ENCODE measurements around the gene ENOPH1.
"Not testable (repeated sequence)": the region's sequence is repeated elsewhere in the genome, so short reads cannot be mapped to it uniquely, and the experiment has no call there.

ENOPH1 gene

GRCh38 chr4:82428969-82429727 is 1.2 kb upstream of the ENOPH1 start:
- DNase-seq, result peak; percentile 92

- DNase-seq, result no peak
Measured at GRCh38 chr4:82429728-82430192, 630 bp upstream of the ENOPH1 start.

GRCh38 chr4:82430964-82431745 is 765 bp downstream of the ENOPH1 start:
- peak; percentile 30 for DNase-seq

- no peak for DNase-seq
Measured at GRCh38 chr4:82431831-82432230, 1.4 kb downstream of the ENOPH1 start.

- no peak for DNase-seq
Measured at GRCh38 chr4:82432596-82432995, 2.2 kb downstream of the ENOPH1 start.

- DNase-seq, result no peak
Measured at GRCh38 chr4:82433791-82434190, 3.4 kb downstream of the ENOPH1 start.

- no peak for DNase-seq
Measured at GRCh38 chr4:82434949-82435348, 4.6 kb downstream of the ENOPH1 start.

- no peak for DNase-seq
Measured at GRCh38 chr4:82436130-82436529, 5.7 kb downstream of the ENOPH1 start.

- DNase-seq, result no peak
Measured at GRCh38 chr4:82436780-82437179, 6.4 kb downstream of the ENOPH1 start.

GRCh38 chr4:82437285-82438005 is 7.1 kb downstream of the ENOPH1 start:
- no peak for DNase-seq

GRCh38 chr4:82439088-82439487 is 8.7 kb downstream of the ENOPH1 start:
- DNase-seq, result no peak

- no peak for DNase-seq
Measured at GRCh38 chr4:82447886-82448285, 17.5 kb downstream of the ENOPH1 start.

GRCh38 chr4:82450966-82451755 is 20.8 kb downstream of the ENOPH1 start:
- DNase-seq, result no peak

- DNase-seq, result no peak
Measured at GRCh38 chr4:82452026-82452425, 21.6 kb downstream of the ENOPH1 start.

- no peak for DNase-seq
Measured at GRCh38 chr4:82457266-82457665, 26.9 kb downstream of the ENOPH1 start.

- no peak for DNase-seq
Measured at GRCh38 chr4:82458729-82459128, 28.3 kb downstream of the ENOPH1 start.

- no peak for DNase-seq
Measured at GRCh38 chr4:82461710-82462109, 31.3 kb downstream of the ENOPH1 start.

GRCh38 chr4:82462415-82462831 is 32.0 kb downstream of the ENOPH1 start:
- peak; percentile 94 for DNase-seq

GRCh38 chr4:82463221-82463620 is 32.8 kb downstream of the ENOPH1 start:
- no peak for DNase-seq

- DNase-seq, result peak; percentile 54
Measured at GRCh38 chr4:82467471-82467870, 37.1 kb downstream of the ENOPH1 start.

GRCh38 chr4:82469791-82470345 is 39.5 kb downstream of the ENOPH1 start:
- peak; percentile 14 for DNase-seq

- DNase-seq, result not testable (repeated sequence)
Measured at GRCh38 chr4:82473080-82473479, 42.7 kb downstream of the ENOPH1 start.

All from hematopoietic multipotent progenitor cell treated with erythropoietin and hydrocortisone succinate and interleukin-3 and kit ligand, for 6 days (in vitro differentiated cells).